Activated gamma-delta T cell (primary cell): ENCODE measurements around the gene RYR2.
"Not testable (repeated sequence)": the region's sequence is repeated elsewhere in the genome, so short reads cannot be mapped to it uniquely, and the experiment has no call there.

Experiments used
- DNase-seq: peaks from one replicate; lab custom pipeline; 2025; lab: John Stamatoyannopoulos, UW

The RYR2 gene

GRCh38 chr1:237556911-237557310, 514.9 kb downstream of the RYR2 start:
- DNase-seq, result no peak

GRCh38 chr1:237562242-237562823, 520.3 kb downstream of the RYR2 start:
- DNase-seq, result no peak

- DNase-seq, result no peak
Measured at GRCh38 chr1:237565236-237565635, 523.3 kb downstream of the RYR2 start.

- no peak for DNase-seq
Measured at GRCh38 chr1:237566581-237566980, 524.6 kb downstream of the RYR2 start.

- DNase-seq, result no peak
Measured at GRCh38 chr1:237568955-237569354, 527.0 kb downstream of the RYR2 start.

- no peak for DNase-seq
Measured at GRCh38 chr1:237570530-237570929, 528.5 kb downstream of the RYR2 start.

GRCh38 chr1:237574536-237574935, 532.6 kb downstream of the RYR2 start:
- no peak for DNase-seq

- no peak for DNase-seq
Measured at GRCh38 chr1:237578540-237578939, 536.6 kb downstream of the RYR2 start.

GRCh38 chr1:237580726-237581125, 538.7 kb downstream of the RYR2 start:
- no peak for DNase-seq

GRCh38 chr1:237583270-237583669, 541.3 kb downstream of the RYR2 start:
- DNase-seq, result no peak

GRCh38 chr1:237583756-237584155, 541.8 kb downstream of the RYR2 start:
- DNase-seq, result no peak

GRCh38 chr1:237590386-237590785, 548.4 kb downstream of the RYR2 start:
- DNase-seq, result no peak

- no peak for DNase-seq
Measured at GRCh38 chr1:237591353-237591752, 549.4 kb downstream of the RYR2 start.

- DNase-seq, result not testable (repeated sequence)
Measured at GRCh38 chr1:237603036-237603568, 561.1 kb downstream of the RYR2 start.

- no peak for DNase-seq
Measured at GRCh38 chr1:237608433-237608832, 566.4 kb downstream of the RYR2 start.

- no peak for DNase-seq
Measured at GRCh38 chr1:237610157-237610556, 568.2 kb downstream of the RYR2 start.

- no peak for DNase-seq
Measured at GRCh38 chr1:237613984-237614383, 572.0 kb downstream of the RYR2 start.

- DNase-seq, result no peak
Measured at GRCh38 chr1:237619553-237619952, 577.6 kb downstream of the RYR2 start.

GRCh38 chr1:237634922-237635321, 592.9 kb downstream of the RYR2 start:
- no peak for DNase-seq

GRCh38 chr1:237638555-237638954, 596.6 kb downstream of the RYR2 start:
- DNase-seq, result no peak

- DNase-seq, result no peak
Measured at GRCh38 chr1:237640011-237640671, 598.2 kb downstream of the RYR2 start.

- DNase-seq, result no peak
Measured at GRCh38 chr1:237640966-237641365, 599.0 kb downstream of the RYR2 start.

- no peak for DNase-seq
Measured at GRCh38 chr1:237650809-237651208, 608.8 kb downstream of the RYR2 start.

- no peak for DNase-seq
Measured at GRCh38 chr1:237655778-237656177, 613.8 kb downstream of the RYR2 start.
